GM12874 (cell line): Measurements from ENCODE around the gene OR10H1.

Source experiments
- CTCF ChIP-seq: IDR thresholded peaks from 2 replicates; pipeline ENCODE4 v1.5.1; 2011; ENCODE audit warnings: low read depth, mild to moderate bottlenecking, control low read depth, low read length, moderate library complexity; ENCODE audit not compliant: insufficient read depth

OR10H1 gene

GRCh38 chr19:15781661-15782060 lies 33.8 kb downstream of the OR10H1 start:
- no peak for TF ChIP-seq CTCF

DNA sequence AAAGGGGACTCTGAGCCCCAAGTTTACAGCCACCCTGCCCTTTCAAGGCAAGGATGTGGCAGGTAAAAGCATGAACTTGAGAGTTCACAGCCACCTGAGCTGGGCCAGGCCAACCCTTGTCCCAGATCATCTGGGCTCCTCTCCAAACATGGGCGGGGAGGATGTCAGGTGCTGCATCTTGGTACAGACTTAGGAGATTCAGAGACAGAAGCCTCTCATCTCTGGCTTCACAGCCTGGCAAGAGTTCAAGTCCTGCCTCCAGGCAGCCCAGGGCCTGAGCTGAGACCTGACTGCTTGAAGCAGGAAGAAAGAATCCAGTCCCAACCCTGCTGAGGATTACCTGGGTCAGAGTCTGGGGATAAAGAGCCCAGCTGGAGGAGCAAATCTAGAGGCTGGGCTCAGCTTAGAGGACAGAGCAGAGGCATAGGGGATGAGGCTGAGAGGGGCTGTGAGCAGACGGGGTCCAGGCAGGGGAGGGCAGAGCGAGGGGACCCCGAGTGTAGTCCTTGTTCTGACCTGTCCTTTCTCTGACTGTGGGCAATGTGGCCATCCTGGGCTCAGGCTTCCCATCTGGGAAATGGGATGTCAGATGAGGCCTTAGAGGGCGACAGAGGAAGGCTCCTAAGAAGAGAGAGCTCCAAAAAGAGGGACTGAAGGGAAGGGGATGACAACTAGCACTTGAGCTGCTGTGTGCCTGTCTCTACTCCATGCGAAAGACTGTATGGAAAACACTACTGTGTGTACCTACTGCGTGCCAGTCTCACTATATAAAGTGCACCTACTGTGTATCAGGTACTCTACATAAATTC lies 34.6 kb downstream of the OR10H1 start:
- no peak for TF ChIP-seq CTCF

GRCh38 chr19:15779756-15780476 lies 35.5 kb downstream of the OR10H1 start:
- no peak for TF ChIP-seq CTCF

DNA sequence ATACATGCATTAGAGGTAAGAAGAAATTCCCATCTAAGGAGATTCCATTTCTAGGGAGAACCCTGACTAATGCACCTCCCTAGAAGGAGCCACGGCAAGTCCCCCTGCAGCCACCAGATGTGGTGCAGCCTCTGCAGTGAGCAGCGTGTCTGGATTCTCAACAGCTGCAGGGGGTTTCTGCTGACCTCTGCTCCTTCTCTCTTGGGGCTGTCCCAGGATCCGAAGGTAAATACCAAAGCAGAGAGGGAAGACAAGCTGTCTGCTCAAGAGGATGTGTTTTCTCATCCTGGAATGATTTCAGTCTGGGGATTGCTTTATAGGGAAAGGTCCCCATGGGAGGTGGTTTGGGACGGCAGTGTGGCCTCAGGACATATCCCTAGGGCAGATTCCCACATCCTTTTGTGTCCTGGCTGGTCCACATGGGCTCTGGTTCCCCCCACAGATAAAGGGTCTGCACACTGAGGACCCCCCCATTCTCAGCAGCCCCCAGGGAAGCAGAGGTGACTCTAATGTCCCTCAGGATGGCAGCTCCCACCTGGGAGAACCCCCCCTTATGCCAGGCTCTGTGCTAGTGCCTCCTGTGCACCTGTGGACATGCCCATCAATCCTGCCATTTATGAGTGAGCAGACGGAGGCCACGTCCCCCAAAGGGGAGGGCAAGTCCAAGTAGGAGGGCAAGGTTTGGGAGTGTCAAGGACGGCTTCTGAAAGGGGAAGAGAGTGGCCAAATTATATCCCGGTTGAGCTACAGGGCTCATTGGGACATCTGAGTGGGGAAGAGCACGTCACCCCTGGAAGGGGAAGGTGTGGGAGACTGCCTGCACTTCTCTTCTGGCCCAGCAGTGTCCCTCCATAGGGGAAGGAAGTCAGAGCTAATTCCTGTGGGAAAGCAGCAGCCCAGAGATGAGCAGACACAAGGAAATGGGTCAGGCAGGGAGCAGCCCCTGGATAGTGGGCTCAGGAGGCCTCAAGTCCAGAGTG lies 38.2 kb downstream of the OR10H1 start:
- no peak for TF ChIP-seq CTCF

- TF ChIP-seq CTCF = no peak
Measured at GRCh38 chr19:15776264-15776663, 39.2 kb downstream of the OR10H1 start.

DNA sequence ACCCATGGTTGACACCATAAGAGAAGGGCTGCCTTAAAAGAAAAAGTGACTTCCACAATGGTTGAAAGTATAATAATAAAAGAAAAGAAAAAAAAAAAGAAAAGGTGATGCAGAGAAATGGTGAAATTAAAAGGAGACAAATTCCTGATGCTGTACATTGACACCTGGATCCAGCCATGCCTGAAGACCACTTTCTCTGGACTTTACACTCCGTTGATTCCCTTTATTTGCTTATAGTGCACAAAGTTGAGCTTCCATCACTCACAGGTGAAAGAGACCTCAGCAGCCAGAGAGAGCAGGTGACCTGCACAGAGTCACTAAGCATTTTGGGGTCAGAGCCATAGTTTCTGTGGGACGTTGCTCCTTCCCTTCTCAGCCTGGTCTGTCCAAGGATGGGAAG lies 40.2 kb downstream of the OR10H1 start:
- TF ChIP-seq CTCF = no peak

DNA sequence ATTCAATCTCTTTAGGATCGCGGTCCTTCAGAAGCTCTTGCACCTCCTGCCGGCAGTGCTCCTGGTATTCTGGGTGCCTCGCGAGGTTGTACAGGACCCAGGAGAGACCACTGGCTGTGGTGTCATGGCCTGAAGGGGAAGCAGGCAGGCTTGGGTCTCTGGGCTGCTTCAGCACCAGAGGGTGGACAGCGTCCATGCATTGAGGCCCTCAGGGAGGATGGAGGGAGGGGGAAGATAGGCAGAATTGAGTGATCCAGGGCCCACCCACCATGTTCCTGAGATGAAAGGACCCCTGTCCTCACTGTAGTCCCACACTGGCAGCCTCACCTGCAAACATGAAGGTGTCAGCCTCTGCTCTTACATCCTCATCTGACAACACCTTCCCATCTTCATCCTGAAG lies 45.9 kb downstream of the OR10H1 start:
- TF ChIP-seq CTCF = no peak
